ENCODE data around the gene CNP.

The CNP gene

GRCh38 chr17:41967141-41967920 lies 736 bp downstream of the CNP start:
- no peak for TF ChIP-seq CTCF (IDR thresholded peaks at IDR 0.05; ENCODE audit: low read depth, low read length, missing control alignments)
- in situ Hi-C loops (cut with HindIII; ENCODE audit: low sequenced_read_pairs) = loop anchor here (5.0 to 25.0 kb wide), 2 partner anchors 145 to 230 kb away; partner anchors contain the start of genes DHX58 and HAP1
- no peak for DNase-seq (ENCODE audit: low read depth)
- H3K4me3 ChIP-seq (ENCODE audit: low read depth, low read length) = peak overlapping the region; percentile 92

DNA sequence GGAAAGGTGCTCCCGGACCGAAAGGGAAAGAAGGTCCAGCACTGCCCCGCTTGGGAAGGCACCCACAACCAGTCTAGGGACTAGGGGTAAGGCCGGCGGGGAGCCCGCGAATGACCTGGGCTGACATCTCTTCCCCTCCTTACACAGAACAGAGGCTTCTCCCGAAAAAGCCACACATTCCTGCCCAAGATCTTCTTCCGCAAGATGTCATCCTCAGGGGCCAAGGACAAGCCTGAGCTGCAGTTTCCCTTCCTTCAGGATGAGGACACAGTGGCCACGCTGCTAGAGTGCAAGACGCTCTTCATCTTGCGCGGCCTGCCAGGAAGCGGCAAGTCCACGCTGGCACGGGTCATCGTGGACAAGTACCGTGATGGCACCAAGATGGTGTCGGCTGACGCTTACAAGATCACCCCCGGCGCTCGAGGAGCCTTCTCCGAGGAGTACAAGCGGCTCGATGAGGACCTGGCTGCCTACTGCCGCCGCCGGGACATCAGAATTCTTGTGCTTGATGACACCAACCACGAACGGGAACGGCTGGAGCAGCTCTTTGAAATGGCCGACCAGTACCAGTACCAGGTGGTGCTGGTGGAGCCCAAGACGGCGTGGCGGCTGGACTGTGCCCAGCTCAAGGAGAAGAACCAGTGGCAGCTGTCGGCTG lies 1.5 kb downstream of the CNP start:
- DNase-seq (ENCODE audit: low read depth) = no peak
- H3K4me3 ChIP-seq (ENCODE audit: low read depth, low read length) = peak overlapping the region; percentile 92
- in situ Hi-C loops (cut with HindIII; ENCODE audit: low sequenced_read_pairs) = loop anchor here (5.0 to 25.0 kb wide), 2 partner anchors 144 to 231 kb away; partner anchors contain the start of genes DHX58 and HAP1
- TF ChIP-seq CTCF (IDR thresholded peaks at IDR 0.05; ENCODE audit: low read depth, low read length, missing control alignments) = no peak

- TF ChIP-seq CTCF (IDR thresholded peaks at IDR 0.05; ENCODE audit: low read depth, low read length, missing control alignments) = no peak
- DNase-seq (ENCODE audit: low read depth) = no peak
- H3K4me3 ChIP-seq (ENCODE audit: low read depth, low read length) = no peak overlapping the region
- in situ Hi-C loops (cut with HindIII; ENCODE audit: low sequenced_read_pairs) = loop anchor here (5.0 to 25.0 kb wide), 2 partner anchors 144 to 231 kb away; partner anchors contain the start of genes DHX58 and HAP1
Measured at GRCh38 chr17:41968676-41969075, 2.1 kb downstream of the CNP start.

- no peak overlapping the region for H3K4me3 ChIP-seq (ENCODE audit: low read depth, low read length)
- no peak for DNase-seq (ENCODE audit: low read depth)
- no peak for TF ChIP-seq CTCF (IDR thresholded peaks at IDR 0.05; ENCODE audit: low read depth, low read length, missing control alignments)
- in situ Hi-C loops (cut with HindIII; ENCODE audit: low sequenced_read_pairs) = loop anchor here (25.0 kb wide), 1 partner anchor 234 kb away; the partner anchor contains the start of gene HAP1
Measured at GRCh38 chr17:41970901-41971331, 4.3 kb downstream of the CNP start.

DNA sequence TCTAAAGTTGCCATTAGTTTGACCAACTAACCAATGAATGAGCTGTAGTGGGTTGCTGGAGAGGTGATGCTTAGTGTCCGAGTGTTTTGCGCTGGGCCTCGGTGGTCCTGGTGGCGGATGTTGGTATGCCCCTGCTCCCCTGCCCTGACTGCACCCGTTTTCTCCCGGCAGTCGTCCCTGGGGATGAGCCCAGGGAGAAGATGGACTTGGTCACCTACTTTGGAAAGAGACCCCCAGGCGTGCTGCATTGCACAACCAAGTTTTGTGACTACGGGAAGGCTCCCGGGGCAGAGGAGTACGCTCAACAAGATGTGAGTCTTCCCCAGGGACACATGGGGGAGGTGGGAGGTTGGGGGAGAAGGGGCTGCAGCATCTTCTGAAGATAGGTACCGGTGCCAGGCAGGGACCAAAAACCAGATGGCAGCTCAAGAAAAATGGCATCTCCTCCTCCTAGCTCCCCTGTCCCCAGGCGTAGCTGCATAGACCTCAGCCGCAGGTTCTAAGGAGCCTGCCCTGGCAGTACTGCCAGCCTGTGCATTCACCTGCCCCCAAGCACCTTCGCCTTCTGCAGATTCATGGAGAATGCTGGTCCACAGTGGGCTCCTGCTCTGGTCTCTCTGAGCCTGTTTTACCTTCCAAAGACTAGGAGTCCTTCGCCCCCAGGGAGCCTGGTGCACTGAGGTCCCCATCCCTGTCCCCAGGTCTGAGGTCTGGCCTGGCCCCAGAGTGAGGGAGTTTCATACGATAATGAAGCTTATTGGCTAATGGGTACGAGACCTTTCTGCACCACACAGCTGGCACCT lies 5.3 kb downstream of the CNP start:
- DNase-seq (ENCODE audit: low read depth) = no peak
- H3K4me3 ChIP-seq (ENCODE audit: low read depth, low read length) = no peak overlapping the region
- in situ Hi-C loops (cut with HindIII; ENCODE audit: low sequenced_read_pairs) = loop anchor here (25.0 kb wide), 1 partner anchor 235 kb away; the partner anchor contains the start of gene HAP1
- no peak for TF ChIP-seq CTCF (IDR thresholded peaks at IDR 0.05; ENCODE audit: low read depth, low read length, missing control alignments)
